HG03045 (cell line): ENCODE measurements around the gene HLA-E.
"Not testable (repeated sequence)": the region's sequence is repeated elsewhere in the genome, so short reads cannot be mapped to it uniquely, and the experiment has no call there.

Experiments used
- ATAC-seq: cut with Tn5 transposase; IDR thresholded peaks from one replicate; pipeline ENCODE4 v1.9.1; 2021; ENCODE audit warnings: mild to moderate bottlenecking, moderate library complexity; ENCODE audit not compliant: unreplicated experiment

The HLA-E gene

GRCh38 chr6:30480536-30481156 lies 8.7 kb upstream of the HLA-E start:
- ATAC-seq, result no peak

DNA sequence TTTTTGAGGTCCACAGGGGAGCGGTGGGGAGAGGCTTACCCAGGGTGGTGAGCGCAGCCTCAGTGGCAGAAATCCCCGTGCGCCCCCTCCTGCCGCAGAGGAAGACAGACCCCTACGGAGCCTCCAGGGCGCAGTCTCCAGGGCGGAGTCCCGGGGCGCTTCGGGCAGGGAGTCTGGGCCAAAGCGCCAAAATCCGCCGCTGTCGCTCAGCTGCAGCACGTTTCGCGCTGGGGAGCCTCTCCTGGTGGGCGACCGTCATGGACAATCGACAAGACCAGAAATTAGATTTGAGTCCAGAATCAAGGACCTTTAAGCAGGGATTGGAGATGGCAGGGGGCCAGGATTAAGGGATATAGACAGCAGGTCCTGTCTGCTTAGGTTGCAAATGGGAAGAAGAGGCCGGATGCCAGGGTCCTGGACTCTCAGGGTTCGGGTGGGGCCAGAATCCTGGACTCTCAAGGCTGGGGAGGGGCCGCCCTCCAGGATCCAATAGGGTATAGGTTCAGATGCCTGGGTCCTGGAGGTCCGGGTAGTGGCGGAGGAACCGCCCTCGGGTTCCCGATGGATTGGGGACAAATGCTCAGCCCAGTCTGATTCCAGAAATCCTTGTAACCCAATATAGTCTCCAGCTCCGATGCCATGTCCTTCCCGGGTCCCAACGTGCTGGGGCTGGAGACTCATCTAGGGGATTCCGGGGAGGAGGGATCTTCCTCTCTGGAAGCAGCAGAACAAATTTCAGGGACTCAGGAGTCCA lies 7.9 kb upstream of the HLA-E start:
- ATAC-seq, result no peak

DNA sequence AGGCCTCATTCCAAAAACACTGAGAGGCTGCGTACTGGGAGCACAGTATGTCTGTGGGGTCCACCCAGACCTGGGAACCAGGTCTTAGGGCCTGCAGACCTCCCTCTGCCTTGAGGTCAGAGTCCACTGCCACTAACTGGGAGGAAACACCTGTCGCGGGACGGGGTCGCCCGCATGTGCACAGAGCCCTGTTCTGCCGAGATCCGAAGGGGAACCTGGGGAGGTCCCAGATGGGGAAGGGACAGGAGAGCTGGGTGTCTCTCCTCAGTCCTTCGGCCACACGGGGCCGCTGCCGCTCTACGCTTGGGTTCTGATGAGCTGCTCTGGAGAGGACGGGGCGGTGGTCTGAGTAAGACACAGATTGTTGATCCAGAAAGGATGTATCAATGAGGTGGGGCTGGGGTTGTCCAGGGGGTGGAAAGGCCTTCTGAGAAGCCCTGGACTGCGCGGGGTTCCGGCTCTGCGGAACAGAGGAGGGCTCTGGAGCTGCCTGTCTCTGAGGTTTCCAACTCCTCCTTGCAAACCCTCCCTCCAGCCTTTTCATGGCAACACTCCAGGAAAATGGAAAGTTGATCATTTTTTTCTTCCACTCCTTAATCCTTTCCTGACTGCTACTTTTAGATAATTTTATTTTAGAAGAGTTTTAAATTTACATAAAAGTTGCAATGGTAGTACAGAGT lies 7.2 kb upstream of the HLA-E start:
- ATAC-seq, result not testable (repeated sequence)

GRCh38 chr6:30483677-30484279 lies 5.5 kb upstream of the HLA-E start:
- ATAC-seq, result no peak

DNA sequence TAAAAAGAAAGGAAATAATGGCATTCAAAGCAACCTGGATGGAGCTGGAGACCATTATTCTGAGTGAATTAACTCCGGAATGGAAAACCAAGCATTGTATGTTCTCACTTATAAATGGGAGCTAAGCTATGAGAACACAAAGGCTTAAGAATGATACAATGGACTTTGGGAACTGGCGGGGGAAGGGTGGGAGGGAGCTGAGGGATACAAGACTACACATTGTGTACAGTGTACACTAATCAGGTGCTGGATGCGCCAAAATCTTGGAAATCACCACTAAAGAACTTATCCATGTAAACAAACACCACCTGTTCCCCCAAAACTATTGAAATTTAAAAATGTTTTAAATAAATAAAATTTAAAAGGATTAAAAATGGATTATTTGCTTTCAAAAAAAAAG lies 4.1 kb upstream of the HLA-E start:
- no peak for ATAC-seq

DNA sequence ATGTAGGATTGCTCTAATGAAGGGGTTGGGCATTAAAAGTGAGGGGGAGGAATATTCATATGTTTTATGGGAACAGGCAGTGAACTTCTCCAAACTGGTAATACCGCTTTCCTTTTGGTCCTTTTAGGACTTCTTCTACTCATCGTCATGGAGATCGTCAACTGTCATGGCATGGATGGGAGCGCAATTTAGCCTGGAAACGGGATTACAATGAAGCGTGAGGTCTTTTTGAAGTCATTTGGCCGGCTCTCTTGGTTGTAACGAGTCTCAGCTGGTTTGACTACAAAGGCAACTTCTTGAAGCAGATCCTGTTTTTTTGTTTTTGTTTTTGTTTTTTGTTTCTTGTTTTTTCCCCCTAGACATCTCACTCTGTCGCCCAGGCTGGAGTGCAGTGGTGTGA lies 1.4 kb upstream of the HLA-E start:
- no peak for ATAC-seq

GRCh38 chr6:30488697-30489080 lies 620 bp upstream of the HLA-E start:
- ATAC-seq, result not testable (repeated sequence)

- peak; percentile 14 for ATAC-seq
Observed at GRCh38 chr6:30490026-30490876, 942 bp downstream of the HLA-E start.

DNA sequence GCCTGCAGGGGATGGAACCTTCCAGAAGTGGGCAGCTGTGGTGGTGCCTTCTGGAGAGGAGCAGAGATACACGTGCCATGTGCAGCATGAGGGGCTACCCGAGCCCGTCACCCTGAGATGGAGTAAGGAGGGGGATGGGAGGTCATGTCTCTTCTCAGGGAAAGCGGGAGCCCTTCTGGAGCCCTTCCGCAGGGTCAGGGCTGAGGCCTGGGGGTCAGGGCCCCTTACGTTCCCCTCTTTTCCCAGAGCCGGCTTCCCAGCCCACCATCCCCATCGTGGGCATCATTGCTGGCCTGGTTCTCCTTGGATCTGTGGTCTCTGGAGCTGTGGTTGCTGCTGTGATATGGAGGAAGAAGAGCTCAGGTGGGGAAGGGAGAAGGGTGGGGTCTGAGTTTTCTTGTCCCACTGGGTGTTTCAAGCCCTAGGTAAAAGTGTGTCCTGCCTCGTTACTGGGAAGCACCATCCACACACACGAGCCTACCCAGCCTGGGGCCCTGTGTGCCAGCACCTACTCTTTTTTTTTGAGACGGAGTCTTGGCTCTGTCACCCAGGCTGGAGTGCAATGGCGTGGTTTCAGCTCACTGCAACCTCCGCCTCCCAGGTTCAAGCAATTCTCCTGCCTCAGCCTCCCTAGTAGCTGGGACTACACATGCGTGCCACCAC lies 2.1 kb downstream of the HLA-E start:
- ATAC-seq, result not testable (repeated sequence)

DNA sequence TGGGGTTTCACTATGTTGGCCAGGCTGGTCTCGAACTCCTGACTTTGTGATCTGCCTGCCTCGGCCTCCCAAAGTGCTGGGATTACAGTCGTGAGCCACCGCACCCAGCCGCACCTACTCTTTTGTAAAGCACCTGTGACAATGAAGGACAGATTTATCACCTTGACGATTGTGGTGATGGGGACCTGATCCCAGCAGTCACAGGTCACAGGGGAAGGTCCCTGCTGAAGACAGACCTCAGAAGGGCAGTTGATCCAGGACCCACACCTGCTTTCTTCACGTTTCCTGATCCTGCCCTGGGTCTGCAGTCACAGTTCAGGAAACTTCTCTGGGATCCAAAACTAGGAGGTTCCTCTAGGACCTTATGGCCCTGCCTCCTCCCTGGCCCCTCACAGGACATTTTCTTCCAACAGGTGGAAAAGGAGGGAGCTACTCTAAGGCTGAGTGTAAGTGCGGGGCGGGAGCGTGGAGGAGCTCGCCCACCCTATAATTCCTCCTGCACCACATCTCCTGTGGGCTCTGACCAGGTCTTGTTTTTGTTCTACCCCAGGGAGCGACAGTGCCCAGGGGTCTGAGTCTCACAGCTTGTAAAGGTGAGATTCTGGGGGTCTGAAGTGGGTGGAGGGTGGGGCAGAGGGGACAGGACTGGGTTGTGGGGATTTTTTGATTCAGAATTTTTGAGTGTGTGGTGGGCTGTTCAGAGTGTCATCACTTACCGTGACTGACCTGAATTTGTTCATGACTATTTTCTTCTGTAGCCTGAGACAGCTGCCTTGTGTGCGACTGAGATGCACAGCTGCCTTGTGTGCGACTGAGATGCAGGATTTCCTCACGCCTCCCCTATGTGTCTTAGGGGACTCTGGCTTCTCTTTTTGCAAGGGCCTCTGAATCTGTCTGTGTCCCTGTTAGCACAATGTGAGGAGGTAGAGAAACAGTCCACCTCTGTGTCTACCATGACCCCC lies 3.0 kb downstream of the HLA-E start:
- no peak for ATAC-seq

DNA sequence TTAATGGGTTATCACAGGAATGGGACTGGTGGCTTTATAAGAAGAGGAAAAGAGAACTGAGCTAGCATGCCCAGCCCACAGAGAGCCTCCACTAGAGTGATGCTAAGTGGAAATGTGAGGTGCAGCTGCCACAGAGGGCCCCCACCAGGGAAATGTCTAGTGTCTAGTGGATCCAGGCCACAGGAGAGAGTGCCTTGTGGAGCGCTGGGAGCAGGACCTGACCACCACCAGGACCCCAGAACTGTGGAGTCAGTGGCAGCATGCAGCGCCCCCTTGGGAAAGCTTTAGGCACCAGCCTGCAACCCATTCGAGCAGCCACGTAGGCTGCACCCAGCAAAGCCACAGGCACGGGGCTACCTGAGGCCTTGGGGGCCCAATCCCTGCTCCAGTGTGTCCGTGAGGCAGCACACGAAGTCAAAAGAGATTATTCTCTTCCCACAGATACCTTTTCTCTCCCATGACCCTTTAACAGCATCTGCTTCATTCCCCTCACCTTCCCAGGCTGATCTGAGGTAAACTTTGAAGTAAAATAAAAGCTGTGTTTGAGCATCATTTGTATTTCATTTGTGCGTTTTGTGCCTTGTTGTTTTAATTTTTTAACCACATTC lies 4.4 kb downstream of the HLA-E start:
- no peak for ATAC-seq

DNA sequence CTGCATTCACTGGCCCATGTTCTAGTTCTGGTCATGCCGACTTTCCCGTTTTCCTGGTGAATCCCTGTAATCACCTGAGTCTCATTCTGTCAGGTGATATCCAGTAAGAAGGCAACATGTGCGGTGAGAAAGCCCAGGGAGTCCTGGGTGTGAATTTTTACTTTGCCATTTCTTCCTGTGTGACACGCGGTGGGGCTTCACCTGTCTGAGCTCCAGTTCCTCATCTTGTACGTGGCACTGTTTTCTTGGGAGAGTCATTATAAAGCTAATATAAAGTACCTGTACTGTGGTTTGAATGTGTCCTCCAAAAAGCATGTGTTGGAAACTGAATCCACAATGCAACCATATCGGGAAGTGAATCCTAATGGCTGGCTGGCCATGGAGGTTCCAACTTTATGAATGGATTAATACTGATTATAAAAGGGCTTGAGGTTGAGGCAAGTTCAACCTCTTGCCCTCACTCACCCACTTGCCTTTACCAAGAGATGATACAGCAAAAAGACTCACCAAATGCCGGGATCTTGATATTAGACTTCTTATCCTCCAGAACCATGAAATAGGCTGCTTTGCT lies 5.1 kb downstream of the HLA-E start:
- ATAC-seq, result no peak

DNA sequence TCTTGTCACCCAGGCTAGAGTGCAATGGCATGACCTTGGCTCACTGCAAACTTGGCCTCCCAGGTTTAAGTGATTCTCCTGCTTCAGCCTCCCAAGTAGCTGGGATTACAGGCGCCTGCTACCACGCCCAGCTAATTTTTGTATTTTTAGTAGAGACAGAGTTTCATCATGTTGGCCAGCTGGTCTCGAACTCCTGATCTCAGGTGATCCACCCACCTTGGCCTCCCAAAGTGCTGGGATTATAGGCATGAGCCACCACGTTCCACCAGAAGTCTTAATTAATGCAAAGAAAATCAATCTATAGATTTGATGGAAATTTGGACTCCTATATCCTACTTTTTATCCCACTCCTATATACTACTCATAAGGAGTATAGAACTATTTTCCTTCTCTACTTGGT lies 5.8 kb downstream of the HLA-E start:
- ATAC-seq, result not testable (repeated sequence)

GRCh38 chr6:30495993-30496392 lies 6.7 kb downstream of the HLA-E start:
- no peak for ATAC-seq

GRCh38 chr6:30497261-30497599 lies 7.9 kb downstream of the HLA-E start:
- not testable (repeated sequence) for ATAC-seq

GRCh38 chr6:30497714-30498113 lies 8.4 kb downstream of the HLA-E start:
- no peak for ATAC-seq

GRCh38 chr6:30498705-30499104 lies 9.4 kb downstream of the HLA-E start:
- not testable (repeated sequence) for ATAC-seq
